ENCODE results near the gene C19orf44.

- TF ChIP-seq CTCF (IDR thresholded peaks at IDR 0.05) = no peak
- no peak for TF ChIP-seq POLR2A (IDR thresholded peaks at IDR 0.05)
- TF ChIP-seq POLR2AphosphoS5 (IDR thresholded peaks at IDR 0.05; ENCODE audit: insufficient read depth in 1 of 2, low read depth in 1 of 2) = no peak
These were observed 39.5 kb upstream of the C19orf44 start for GRCh38 chr19:16456652-16457194.

Data from vagina (tissue), 2 donors.